ENCODE results near the gene SPTBN5.

Gene SPTBN5

DNA sequence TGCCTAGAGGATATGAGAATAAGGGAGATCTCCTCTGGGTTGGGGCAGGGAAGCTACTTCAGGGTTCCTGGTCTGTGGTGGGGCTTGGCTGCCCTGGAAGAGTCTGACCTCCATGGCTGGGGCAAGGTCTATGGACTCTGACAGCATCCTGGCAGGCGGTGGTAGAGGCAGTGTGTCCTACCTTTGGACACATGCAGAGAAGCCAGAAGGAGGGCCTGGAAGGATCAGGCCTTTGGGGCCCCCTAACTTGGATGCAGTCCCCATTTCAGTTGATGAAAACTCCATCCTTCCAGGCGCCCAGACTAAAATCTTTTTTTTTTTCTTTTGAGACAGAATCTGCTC lies 10.4 kb downstream of the SPTBN5 start:
- DNase-seq (ENCODE audit: low read depth), result no peak

DNA sequence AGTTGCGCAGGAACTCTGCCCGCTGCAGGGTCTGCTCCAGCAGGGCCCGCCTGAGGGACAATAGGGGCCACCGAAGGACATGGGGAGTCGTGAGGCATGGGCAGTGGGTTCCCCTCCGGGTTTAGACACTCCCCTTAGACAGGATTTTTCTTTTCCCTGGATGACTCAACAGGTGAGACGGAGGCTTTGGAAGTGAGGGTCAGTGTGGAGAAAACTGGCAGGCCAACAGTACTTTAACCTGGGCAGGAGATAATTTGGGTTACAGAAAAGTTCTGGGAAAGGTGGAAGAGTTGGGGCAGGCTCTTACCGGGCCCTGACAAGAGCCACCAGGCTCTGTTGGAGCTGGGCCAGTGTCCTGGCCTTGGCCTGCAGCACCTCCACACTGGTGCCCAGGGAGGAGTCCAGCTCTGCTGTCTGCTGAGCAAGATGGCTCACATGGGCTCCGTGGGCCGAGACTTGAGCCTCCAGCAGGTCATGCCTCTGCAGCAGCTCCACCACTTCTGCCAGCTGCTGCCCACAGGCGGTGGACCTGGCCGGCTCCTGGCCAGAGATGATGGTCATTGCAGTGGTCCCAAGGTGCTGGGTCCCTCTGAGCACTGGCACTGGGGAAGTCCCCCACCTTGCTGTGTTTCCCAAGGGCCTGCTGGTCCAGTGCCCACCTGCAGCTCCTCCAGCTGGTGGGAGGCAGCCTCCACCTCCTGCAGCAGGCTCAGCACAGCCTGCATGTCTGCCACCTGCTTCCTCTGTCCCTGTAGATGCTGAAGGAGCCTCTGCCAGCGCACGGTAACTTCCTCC lies 11.0 kb downstream of the SPTBN5 start:
- DNase-seq (ENCODE audit: low read depth), result no peak

DNA sequence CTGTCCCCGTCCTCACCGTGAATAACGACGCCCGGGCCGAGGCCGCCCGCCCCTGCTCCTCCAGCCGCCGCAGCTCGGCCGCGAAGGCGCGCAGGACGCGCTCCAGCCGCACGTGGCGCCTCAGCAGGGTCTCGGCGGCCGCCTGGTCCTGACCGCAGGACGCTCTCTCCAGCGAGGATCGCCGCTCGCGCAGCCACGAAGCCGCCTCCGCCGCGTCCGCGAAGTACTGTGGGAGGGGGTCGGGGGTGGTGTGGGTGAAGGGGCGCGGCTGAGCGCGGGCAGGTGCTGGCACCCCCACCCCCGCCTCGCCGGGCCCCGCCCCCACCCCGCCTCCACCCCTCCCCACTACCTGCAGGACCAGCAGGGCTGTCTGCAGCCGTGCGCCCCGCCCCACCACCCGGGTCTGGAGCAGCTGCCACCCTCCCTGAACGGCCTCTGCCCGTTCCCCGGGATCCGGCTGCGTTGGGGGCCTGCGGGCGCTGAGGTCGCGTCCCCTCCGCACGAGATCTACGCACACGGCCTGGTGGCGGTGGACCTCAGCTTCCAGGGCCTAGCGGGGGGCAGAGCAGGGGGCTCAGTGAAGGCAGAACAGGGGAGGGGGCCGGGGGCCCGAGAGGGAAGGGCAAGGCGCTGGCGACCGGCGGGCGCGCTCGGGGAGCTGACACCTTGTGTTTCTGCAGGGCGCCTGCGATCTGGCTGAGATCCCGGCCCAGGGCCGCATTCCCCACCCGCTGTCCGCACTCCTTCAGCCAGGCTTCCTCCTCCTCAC lies 11.7 kb downstream of the SPTBN5 start:
- DNase-seq (ENCODE audit: low read depth), result no peak

DNA sequence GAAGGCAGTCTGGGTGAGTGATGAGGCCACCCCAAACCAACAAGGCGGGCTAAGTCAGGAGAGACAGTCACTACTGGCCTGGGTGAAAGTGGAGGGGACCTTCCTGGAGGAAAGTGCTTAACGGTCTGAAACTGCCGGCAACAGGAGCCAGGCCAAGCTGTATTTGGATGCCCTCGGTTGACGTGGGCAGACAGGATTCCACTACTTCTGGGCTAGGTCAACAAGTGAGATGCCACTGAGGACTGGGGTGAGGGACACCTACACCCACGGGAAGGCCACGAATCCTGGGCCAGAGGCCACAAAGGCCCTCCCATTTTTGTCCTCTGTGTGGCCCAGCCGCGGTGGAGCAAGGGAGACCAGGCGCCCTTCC lies 12.3 kb downstream of the SPTBN5 start:
- no peak for DNase-seq (ENCODE audit: low read depth)

DNA sequence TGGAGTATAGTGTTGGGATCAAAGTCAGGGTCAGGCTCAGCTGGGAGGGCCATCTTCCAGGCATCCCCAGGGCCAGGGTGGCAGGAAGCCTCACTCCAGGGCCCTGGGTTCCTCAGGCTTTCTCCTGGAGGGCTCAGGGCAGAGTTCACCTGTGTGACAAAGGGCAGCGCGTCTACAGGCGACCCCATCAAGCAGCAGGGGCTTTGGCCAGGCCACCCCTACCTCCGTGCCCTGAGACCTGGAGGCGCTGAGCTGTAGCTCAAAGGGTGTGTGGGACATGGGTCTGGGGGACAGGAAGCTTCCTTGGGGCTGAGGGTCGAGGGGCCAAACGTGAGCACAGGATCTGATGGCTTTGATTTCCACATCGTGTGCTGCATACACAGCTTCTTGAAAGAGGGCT lies 12.8 kb downstream of the SPTBN5 start:
- DNase-seq (ENCODE audit: low read depth), result no peak

DNA sequence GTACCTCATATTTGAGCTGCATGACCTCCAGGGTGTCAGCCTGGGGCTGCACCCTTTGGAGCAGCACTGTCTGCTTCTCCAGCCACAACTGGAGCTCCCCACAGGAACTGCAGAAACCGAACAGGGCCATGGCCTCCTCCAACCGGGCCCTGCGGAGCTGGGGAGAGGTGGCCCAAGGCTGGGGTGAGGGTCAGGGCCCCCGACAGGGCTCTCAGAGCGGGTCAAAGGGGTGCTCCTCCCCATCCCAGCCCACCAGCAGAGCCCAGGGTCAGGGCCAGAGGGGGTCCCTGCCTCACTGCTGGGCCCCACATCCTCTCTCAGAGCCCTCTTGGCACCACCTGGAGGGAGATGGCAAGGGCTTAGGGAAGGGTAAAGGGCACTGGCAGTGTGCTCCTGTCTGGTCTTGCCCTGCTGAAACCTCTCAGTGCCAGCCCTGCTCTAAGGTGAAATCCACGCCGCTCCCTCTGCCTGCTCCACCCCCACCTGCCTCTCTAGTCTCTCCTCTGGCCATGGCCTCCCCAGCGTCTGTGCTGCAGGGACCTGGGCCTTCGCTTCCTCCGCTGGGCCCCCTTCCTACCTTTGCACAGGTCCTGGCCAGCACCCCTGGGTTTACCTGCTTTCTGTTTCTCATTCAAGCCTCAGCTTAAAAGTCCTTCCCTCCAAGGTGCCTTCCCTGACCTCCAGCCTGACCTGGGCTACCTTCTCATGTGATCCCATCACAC lies 13.5 kb downstream of the SPTBN5 start:
- no peak for DNase-seq (ENCODE audit: low read depth)

DNA sequence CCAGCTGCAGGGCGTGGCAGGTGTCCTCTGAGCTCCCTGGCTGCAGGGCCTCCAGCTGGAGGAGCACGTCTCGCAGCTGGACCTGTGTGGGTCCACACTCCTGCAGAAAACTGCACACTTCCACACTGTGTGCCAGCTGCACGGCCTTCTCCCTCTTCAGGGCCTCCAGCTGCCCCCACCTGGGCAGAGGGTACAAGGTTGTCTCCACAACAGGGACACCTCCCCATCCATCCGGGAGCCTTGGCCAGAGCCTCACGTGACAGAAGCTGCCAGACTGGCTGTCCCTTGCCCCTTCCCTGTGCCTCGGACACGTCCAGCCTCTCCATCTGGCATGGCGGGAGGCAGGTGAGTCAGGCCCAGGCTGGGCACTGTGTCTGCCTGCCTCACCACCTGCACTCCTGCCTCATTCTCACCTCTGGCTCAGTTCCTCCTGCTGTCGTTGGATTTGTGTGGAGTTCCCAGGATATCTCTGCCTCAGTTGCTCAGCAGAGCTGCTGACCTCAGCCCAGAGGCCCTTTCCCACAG lies 14.5 kb downstream of the SPTBN5 start:
- DNase-seq (ENCODE audit: low read depth), result no peak

DNA sequence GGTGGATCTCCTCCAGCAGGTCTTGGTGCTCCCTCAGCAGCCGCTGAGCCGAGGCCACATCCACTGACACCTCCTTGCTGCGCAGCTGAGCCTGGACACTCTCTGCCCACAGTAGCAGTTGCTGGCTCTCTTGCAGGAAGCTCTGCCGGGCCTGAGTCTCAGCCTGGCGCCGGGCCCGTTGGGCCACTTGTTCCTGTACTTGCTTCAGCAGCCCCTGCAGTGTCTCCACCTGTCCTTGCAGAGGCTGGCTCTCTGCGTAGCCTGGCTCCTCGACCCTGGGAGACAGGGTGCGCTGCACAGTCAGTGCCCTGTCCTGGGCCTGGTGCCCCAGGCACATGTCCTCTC lies 15.5 kb downstream of the SPTBN5 start:
- no peak for DNase-seq (ENCODE audit: low read depth)

DNA sequence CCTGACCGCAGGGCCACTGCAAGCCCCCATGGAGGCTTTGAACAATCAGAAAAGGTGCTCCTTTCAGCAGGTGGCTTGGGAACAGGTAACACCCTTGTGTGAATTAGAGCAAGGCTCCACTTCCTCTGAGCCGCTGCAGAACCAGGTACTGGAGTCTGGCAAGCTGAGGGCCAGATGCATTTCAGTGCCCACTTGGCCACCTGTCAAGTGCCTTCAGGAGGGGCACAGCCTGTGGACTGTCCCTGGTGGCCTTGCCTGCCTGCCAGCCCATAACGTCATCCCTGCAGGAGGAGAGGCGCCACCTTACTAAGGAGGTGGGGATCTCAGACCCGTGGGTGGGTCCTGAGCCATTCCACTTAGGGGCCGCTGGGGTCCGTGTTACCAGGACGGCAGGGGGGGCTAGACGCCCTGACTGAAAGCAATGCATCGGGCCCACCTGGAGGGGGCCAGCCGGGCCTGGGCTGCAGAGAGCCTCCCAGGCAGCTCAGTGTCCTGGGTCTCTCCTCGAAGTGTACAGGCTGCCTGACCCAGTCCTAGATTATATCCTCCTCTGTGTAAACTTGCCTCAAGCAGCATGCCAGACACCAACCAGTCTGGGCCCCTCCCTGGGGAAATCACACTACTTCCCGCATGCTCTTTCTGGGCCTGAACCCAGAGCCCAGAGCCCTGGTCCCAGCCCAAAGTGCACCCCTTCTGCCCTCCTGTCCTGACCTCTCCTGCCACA lies 16.1 kb downstream of the SPTBN5 start:
- no peak for DNase-seq (ENCODE audit: low read depth)

DNA sequence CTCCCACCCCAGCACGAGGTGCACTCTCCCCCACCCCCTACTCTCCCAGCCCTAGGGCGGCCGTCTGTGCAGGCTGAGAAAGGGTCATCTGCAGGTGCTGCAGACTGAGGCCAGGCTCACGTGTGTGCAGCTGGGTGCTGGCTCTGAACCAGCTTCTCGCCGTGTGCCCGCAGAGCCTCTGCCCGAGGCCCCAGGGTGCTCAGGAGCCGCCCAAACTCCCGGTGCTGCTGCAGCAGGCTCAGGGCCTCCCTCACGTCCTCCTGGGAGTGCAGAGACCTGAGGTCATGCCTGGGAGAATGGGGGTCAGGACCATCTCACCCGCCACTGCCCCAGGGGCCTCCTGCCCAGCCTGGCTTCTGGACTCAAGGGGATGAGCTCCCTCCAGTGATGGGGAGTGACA lies 17.2 kb downstream of the SPTBN5 start:
- DNase-seq (ENCODE audit: low read depth), result no peak

DNA sequence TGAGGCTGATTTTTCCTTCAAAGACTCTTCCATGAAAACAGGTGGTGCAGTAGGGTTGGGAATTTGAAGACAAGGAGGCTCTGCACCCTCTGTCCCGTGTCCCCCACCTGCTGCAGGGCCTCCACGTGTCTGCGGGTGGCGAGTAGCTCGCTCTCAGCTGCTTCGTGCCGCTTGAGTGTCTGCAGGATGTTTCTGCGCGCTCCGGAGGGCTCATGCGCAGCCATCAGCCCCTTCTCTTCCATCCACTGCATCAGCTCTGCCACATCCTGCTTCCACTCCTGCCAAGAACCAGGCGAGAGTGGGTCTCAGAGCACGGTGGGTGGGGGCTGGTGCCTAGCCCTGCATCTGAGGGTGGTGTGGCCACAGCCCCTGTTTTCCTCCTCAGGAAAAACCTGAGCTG lies 17.8 kb downstream of the SPTBN5 start:
- no peak for DNase-seq (ENCODE audit: low read depth)

DNA sequence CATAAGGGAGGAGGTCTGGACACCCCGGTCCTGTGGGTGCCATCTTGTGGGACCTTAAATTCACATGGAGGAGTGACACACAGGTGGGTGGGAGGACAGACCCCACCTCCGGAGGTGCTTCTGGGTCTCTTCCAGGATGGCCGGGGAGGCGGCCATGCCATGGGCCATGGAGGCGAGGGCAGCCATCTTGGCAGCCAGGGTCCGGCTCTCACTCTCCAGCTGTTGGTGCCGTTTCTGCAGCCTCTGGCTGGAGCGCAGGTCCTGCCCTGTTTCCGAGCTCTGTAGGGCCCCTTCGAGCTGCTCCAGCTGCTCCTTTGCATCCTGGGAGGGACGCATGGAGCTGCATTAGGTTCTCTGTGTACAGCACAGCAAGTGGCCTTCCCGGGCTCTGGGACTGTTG lies 19.1 kb downstream of the SPTBN5 start:
- no peak for DNase-seq (ENCODE audit: low read depth)

DNA sequence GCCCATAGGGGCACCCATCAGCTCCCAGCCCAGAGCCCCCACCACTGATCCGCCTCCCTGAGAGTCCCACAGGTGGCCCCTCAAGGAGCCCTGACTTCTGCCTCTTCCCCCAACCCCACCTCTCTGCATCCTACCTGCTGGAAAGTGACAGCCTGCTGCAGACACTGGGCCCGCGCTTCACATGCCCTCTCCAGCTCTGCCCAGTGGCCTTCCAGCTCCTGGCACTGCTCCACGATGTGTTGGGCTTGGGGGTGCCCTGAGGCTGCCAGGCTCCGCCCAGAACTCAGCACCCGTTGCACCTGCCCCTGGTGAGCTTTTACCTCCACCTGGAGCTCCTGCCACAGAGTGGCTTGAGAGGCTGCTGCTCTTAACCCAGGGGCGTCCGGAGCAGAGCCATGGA lies 20.1 kb downstream of the SPTBN5 start:
- no peak for DNase-seq (ENCODE audit: low read depth)

DNA sequence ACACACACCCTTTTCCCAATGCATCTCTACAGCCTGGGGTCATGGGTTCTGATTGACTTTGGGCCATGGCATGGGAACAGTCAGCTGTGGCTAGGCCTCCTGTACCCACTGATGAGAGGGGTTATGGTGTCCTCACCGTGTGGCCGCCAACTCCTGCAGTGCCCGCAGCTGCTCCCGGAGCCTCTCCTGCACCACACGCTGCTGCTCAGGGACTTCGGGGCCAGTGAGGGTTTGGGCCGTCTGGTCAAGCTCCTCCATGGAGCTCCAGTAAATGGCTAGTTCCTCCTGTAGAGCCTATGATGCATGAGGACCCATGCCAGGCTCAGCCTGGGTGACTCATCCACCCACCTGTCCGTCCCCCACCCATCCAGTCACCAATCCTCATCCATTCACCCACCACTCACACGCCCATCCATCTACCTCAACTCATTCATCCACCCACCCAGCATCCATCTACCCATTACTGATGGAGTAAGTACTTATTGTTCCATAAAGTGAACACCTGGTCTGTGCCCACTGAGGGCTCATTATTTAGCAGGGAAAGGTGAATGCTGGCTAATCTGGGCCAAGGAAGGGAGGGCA lies 21.6 kb downstream of the SPTBN5 start:
- DNase-seq (ENCODE audit: low read depth), result no peak

DNA sequence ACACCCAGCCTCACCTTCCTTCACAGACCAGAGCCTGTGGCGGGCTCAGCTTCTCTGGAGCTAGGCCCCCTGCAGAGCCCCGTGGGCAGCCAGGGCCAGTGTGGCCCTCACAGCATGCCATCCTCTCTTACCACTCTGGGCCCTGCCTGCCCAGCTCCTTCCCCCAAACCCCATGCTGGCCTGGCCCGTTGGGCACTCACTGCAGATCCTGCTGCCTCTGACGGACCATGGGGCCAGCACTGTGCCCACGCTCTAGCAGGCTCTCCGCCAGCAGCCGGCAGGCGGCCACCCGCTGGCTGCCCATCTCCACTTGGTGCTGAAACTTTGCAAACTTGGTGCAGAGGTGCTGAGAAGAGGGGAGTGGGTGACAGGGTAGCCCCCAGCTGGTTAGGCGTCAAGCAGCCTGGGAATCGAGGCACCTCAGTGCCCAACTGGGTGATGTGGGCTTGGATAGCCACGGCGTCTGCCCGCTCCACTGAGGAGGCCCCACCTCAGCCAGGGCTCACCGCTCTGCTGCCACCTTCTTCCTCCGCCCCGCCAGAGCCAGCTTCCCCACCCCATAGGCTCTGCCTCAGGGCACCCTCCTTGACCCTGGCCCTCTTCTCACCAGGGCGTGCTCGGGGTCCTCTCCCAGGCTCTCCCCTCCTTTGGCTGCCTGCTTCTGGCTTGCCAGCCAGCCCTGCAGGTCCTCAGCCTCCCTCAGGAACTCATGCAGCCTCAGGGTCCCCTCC lies 22.5 kb downstream of the SPTBN5 start:
- DNase-seq (ENCODE audit: low read depth), result no peak

DNA sequence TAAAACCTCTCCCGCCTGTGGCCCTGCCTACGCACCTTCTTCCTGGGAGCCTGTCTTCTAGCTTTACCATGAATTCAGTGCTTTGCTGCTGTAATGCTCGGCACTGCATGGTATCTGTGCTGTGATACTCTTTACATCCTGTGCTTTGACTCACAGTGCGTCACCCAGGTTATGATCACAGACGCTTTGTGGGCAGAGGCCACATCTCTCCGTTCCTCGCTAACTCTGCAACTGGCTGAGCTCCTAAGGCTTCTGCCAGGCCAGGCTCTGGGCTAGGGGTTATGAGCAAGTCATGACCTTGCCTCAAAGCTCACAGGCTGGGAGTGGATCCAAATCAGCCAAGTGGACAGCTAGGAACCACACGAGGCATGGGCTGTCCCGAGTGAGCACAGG lies 23.2 kb downstream of the SPTBN5 start:
- DNase-seq (ENCODE audit: low read depth), result peak; percentile 60

DNA sequence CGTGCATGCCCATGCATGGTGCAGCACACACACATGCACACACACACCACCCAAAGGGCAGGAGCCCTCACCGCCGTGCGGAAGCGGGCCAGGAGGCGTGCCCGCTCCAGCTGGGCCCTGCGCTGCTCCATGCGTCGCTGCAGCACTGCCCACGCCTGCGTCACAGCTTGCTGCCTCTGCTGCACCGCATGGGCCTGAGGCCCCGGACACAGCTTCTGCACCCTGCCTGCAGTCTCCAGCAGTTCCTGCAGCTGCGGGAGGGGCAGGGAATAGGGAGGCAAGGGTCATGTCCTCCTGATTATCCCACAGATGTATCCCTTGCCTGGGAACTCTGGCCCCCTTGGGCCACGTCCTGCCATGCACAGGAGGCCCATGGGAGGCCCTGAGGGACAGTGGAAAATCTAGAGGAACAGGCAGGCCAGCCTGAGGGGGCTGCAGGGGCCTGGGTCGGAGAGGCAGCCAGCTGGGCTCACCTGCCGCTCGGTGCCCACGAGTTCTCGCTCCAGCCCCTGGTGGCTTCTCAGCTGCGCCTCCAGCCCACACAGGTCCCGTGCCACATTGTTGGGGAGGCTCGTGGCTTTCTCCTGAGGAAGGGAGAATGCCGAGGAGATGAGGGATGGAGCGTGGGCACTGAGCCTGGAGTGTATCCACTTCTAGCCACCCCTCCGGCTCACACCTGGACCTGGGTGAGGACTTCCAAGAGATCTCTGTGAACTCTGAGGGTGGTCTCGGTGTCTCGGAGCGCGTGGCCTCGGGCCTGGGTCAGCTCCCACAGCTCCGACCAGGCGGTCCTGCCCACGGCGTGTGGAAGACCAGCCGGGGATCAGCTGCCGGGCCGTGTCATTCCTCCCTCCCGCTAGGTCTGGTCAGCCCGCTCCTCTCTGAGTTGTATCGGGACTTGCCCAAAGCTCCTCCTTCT lies 23.8 kb downstream of the SPTBN5 start:
- no peak for DNase-seq (ENCODE audit: low read depth)

DNA sequence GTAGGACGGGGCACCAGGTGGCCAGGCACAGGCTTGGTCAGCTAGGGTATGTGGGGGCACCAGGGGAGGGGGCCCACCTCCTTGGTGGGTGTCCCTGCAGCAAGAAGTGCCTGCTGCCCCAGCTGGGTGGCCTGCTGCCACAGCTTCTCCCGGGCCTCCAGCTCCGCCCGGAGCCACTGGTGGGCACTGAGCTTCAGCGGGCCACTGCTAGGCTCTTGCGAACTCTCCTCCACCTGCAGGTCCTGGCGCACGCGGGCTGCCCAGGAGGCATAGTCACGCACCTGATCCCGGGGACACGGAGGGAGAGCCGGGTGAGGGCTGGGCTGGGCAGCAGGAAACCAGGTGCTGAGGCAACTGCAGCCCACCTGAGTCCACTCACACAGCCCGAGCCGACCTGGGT lies 25.5 kb downstream of the SPTBN5 start:
- no peak for DNase-seq (ENCODE audit: low read depth)

DNA sequence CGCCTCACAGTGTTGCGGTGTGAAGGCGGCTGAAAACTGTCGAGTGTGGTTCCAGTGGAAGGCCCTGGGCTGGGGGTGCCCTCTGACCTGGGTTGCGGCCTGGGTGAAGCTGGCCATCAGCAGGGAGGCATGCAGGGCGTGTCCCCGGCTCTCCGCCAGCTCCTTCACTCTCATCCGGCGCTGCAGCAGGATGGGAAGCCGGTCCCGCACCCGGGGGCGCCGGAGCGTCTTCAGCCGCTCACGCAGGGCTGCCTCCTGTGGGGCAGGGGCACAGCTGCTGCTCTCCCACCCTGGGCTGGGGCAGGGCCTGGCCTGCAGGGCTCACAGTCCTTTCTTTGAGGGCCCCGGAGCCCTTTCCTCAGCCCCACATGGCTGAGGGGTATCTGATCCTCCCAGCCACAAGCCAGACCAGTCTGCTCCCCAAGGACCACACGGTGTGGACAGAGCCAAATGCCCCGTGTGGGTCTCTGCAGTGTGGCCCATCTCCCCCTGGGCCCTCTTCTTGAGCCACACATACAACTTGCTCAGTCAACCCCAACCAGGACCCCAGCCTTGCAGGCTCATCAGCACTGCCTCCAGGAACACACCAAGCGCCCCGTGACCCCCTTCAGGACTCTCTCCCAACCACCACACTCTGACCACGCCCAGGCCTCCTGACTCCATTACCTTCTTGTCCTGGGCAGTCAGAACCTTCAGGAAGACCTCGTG lies 26.8 kb downstream of the SPTBN5 start:
- DNase-seq (ENCODE audit: low read depth), result no peak

DNA sequence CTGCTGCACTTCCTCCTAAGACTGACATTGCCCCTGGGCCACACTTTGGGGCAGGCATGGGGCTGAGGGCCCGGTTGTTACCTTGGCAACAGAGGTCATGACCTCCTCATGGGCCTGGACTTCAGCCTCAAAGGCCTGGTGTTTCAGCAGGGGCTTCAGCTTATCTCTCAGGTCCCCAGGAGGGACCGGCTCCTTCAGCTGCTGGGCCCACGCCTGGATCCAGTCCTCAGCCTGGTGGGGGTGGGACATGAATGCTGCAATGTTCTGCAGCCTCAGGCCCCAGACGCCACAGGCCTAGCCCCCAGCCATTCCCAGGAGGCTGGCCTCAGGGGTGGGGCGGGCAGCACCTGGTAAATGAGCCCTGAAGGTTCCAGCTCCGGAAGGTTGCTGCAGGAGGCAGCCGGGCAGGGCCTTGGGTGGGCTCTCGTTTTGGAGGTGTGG lies 27.6 kb downstream of the SPTBN5 start:
- DNase-seq (ENCODE audit: low read depth), result no peak
